Tibial nerve (tissue), 4 donors: Measurements from ENCODE around the gene ATP6V1E1.

Experiments
- EP300 ChIP-seq, 2 donors: sonication (generic); formaldehyde crosslinking; IDR thresholded peaks; one replicate each; pipeline ENCODE4 v1.6.1; 2017; ENCODE audit warnings: antibody characterized with exemption in 2 of 2, mild to moderate bottlenecking in 1 of 2
- POLR2A ChIP-seq, 2 donors: fragments of 450-650 bp; IDR thresholded peaks; one replicate each; pipeline ENCODE4 v1.6.1; 2017; ENCODE audit warnings: antibody characterized with exemption in 2 of 2, mild to moderate bottlenecking in 2 of 2, moderate library complexity in 2 of 2
- TF ChIP-seq, protein P1 (sequence below), 5 experiments: fragments of 200-600 bp in 3 of 5; fragments of 450-650 bp in 2 of 5; sonication (generic) in 3 of 5; IDR thresholded peaks; one replicate each; pipeline ENCODE4 v1.5.1; 2016 to 2019; ENCODE audit warnings: antibody characterized with exemption in 5 of 5, mild to moderate bottlenecking in 3 of 5, moderate library complexity in 2 of 5

DNA sequence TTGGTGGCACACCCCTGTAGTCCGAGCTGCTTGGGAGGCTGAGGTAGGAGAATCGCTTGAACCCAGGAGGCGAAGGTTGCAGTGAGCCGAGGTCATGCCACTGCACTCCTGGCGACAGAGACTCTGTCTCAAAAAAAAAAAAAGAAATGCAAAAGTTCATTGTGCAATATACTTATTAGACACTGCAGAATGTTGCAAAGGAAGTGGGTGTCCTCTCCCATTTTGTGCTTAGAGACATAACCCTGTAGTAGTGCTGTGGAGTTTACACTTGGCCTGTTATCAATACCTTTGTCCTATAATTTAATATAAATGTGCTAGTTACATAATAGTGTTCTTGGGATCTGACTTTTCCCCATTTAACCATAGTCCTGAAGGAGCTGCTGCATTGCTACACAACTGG is 19.4 kb upstream of the ATP6V1E1 start:
- TF ChIP-seq, protein P1, sequence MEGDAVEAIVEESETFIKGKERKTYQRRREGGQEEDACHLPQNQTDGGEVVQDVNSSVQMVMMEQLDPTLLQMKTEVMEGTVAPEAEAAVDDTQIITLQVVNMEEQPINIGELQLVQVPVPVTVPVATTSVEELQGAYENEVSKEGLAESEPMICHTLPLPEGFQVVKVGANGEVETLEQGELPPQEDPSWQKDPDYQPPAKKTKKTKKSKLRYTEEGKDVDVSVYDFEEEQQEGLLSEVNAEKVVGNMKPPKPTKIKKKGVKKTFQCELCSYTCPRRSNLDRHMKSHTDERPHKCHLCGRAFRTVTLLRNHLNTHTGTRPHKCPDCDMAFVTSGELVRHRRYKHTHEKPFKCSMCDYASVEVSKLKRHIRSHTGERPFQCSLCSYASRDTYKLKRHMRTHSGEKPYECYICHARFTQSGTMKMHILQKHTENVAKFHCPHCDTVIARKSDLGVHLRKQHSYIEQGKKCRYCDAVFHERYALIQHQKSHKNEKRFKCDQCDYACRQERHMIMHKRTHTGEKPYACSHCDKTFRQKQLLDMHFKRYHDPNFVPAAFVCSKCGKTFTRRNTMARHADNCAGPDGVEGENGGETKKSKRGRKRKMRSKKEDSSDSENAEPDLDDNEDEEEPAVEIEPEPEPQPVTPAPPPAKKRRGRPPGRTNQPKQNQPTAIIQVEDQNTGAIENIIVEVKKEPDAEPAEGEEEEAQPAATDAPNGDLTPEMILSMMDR (IDR thresholded peaks at IDR 0.05): no peak
- no peak for TF ChIP-seq POLR2A (IDR thresholded peaks at IDR 0.05)
- TF ChIP-seq EP300 (IDR thresholded peaks at IDR 0.05): no peak
